Endodermal cell (in vitro differentiated cells): ENCODE data around the gene OR1J4. TPM values are rescaled to one million over a fixed set of nuclear protein-coding genes. Genes with fewer than 3 reads are reported as not detected.
A peak's percentile ranks its signal among the peaks of the same experiment; 100 is the strongest.

Source experiments
- DNase-seq: peaks from one replicate; pipeline ENCODE4 v3.0.0-alpha.2; 2017
- H3K27ac ChIP-seq: 2 replicates; pipeline ENCODE4 v1.5.1; 2013; ENCODE audit warnings: mild to moderate bottlenecking, low read depth, low read length, moderate library complexity
- H3K27me3 ChIP-seq: 2 replicates; pipeline ENCODE4 v1.6.1; 2013; ENCODE audit warnings: mild to moderate bottlenecking, low read length, moderate library complexity; ENCODE audit not compliant: insufficient read depth, control insufficient read depth, poor library complexity, severe bottlenecking
- H3K36me3 ChIP-seq: 2 replicates; pipeline ENCODE4 v1.7.0; 2013; ENCODE audit warnings: mild to moderate bottlenecking, low read length, moderate library complexity; ENCODE audit not compliant: control insufficient read depth, insufficient read depth
- H3K4me1 ChIP-seq: one replicate; pipeline ENCODE4 v1.7.0; 2013; ENCODE audit warnings: low read length; ENCODE audit not compliant: control insufficient read depth, insufficient read depth
- H3K4me3 ChIP-seq: 2 replicates; pipeline ENCODE4 v1.5.1; 2013; ENCODE audit warnings: mild to moderate bottlenecking, low read length, moderate library complexity
- H3K9ac ChIP-seq: 2 replicates; pipeline ENCODE4 v1.6.1; 2013; ENCODE audit warnings: mild to moderate bottlenecking, low read length, moderate library complexity; ENCODE audit not compliant: poor library complexity, severe bottlenecking; ENCODE audit errors: extremely low read depth
- H3K9me3 ChIP-seq: 2 replicates; pipeline ENCODE4 v1.6.1; 2013; ENCODE audit warnings: mild to moderate bottlenecking, low read length, moderate library complexity; ENCODE audit not compliant: control insufficient read depth
- H3K27ac Mint-ChIP-seq: 2 replicates; pipeline ENCODE4 v1.8.0; 2020; ENCODE audit warnings: mixed read lengths
- H3K27me3 Mint-ChIP-seq: 2 replicates; pipeline ENCODE4 v1.8.0; 2021; ENCODE audit warnings: mild to moderate bottlenecking, mixed read lengths; ENCODE audit not compliant: insufficient read depth
- H3K36me3 Mint-ChIP-seq: 2 replicates; pipeline ENCODE4 v1.8.0; 2020; ENCODE audit warnings: low read depth, mixed read lengths
- H3K4me1 Mint-ChIP-seq: 2 replicates; pipeline ENCODE4 v1.8.0; 2020; ENCODE audit warnings: mixed read lengths
- H3K4me3 Mint-ChIP-seq: 2 replicates; pipeline ENCODE4 v1.8.0; 2020; ENCODE audit warnings: mild to moderate bottlenecking, moderate library complexity, mixed read lengths
- H3K9me3 Mint-ChIP-seq: 2 replicates; pipeline ENCODE4 v1.8.0; 2020; ENCODE audit warnings: mild to moderate bottlenecking, mixed read lengths
- CTCF ChIP-seq: fragments of 200-600 bp; sonication (generic); conservative IDR thresholded peaks from 2 replicates; pipeline ENCODE4 v1.5.0; 2021; ENCODE audit warnings: antibody characterized with exemption, mild to moderate bottlenecking
- WGBS, 2 experiments: methylation state at CpG; one replicate each; pipeline versions ENCODE4 v1.1.5 to v1.1.7; 2013; ENCODE audit warnings: missing lambda C conversion rate in 2 of 2, mixed read lengths in 1 of 2; ENCODE audit not compliant: insufficient coverage in 1 of 2, insufficient read length in 1 of 2; 5-methylcytosine and 5-hydroxymethylcytosine counted together
- total RNA-seq, 2 donors: library from RNA; stranded (reverse); fragmentation: NEBNext Ultra II Directional in 1 of 2; extraction: Animal tissue kit (Norgen Biotek cat#: 25700) in 1 of 2; gene quantifications; 2 replicates in 1 of 2; 3 replicates in 1 of 2; pipeline ENCODE4 v1.2.1, GENCODE V29; 2021

OR1J4 gene
- total RNA-seq, 2 donors from 2014 or later = not detected

GRCh38 chr9:122552812-122553211 lies 33.9 kb downstream of the OR1J4 start, which contains the start of gene OR1N2:
TSS of gene OR1N2 (plus strand) at chr9:122553112. CDS start at chr9:122553212, 100 bp downstream.
- Histone ChIP-seq H3K9ac (no peak within 1 kb of the TSS), H3K4me1 (no peaks in the 10 kb centered on the region), H3K27ac (no peak within 1 kb of the TSS), H3K9me3 (peaks cover 36% of the 10 kb centered on the region), H3K4me3 (no peak within 1 kb of the TSS), H3K36me3 (no peaks in the 10 kb centered on the region), H3K27me3 (no peaks in the 10 kb centered on the region)
- no peak within 1 kb of the TSS for H3K4me3 Mint-ChIP-seq
- H3K36me3 Mint-ChIP-seq = no peaks in the 10 kb centered on the region
- DNase-seq = no peak
- WGBS, 2 experiments = 81% methylated on average over 2 of the region's 2 CpGs; no CpG with 5 or more reads in 1 of the 2 experiments
- peaks cover 15% of the 10 kb centered on the region for H3K27me3 Mint-ChIP-seq
- H3K4me1 Mint-ChIP-seq = no peaks in the 10 kb centered on the region
- no peak within 1 kb of the TSS for H3K27ac Mint-ChIP-seq
- peaks cover 22% of the 10 kb centered on the region for H3K9me3 Mint-ChIP-seq
- no peak for TF ChIP-seq CTCF

- H3K36me3 ChIP-seq = no peaks in the 10 kb centered on the region
- H3K9ac ChIP-seq = no peak overlapping the region
- Mint-ChIP-seq H3K4me3 (no peak overlapping the region), H3K27ac (no peak overlapping the region), H3K27me3 (peaks cover 36% of the 10 kb centered on the region), H3K9me3 (peaks cover 33% of the 10 kb centered on the region), H3K36me3 (no peaks in the 10 kb centered on the region), H3K4me1 (peaks cover 4% of the 10 kb centered on the region)
- 65% methylated on average over 4 of the region's 4 CpGs; no CpG with 5 or more reads in 1 of the 2 experiments for WGBS, 2 experiments
- H3K4me3 ChIP-seq = no peak overlapping the region
- no peaks in the 10 kb centered on the region for H3K27me3 ChIP-seq
- H3K4me1 ChIP-seq = no peaks in the 10 kb centered on the region
- no peak for TF ChIP-seq CTCF
- peaks cover 40% of the 10 kb centered on the region for H3K9me3 ChIP-seq
- no peak for DNase-seq
- H3K27ac ChIP-seq = no peak overlapping the region
These were observed 42.5 kb downstream of the OR1J4 start for GRCh38 chr9:122561446-122561845.

- Histone ChIP-seq H3K9me3 (peaks cover 39% of the 10 kb centered on the region), H3K4me3 (no peak overlapping the region), H3K27me3 (no peaks in the 10 kb centered on the region), H3K9ac (no peak overlapping the region), H3K4me1 (no peaks in the 10 kb centered on the region), H3K27ac (no peak overlapping the region), H3K36me3 (no peaks in the 10 kb centered on the region)
- Mint-ChIP-seq H3K4me1 (peaks cover 4% of the 10 kb centered on the region), H3K27me3 (peaks cover 35% of the 10 kb centered on the region), H3K4me3 (no peak overlapping the region), H3K9me3 (peaks cover 33% of the 10 kb centered on the region), H3K27ac (no peak overlapping the region), H3K36me3 (no peaks in the 10 kb centered on the region)
- DNase-seq = peak; percentile 92
- WGBS, 2 experiments = 70 to 77% methylated on average over 5 to 9 of the region's 9 CpGs
- TF ChIP-seq CTCF = no peak
These were observed 43.3 kb downstream of the OR1J4 start for GRCh38 chr9:122562134-122562760.
